HCT116 (cell line): ENCODE results near the gene ORMDL3. TPM values are rescaled to one million over a fixed set of nuclear protein-coding genes. Genes with fewer than 3 reads are reported as not detected.

ENCODE experiments used
- ATAC-seq: fragments of 200-7000 bp; cut with Tn5 transposase; 2 replicates; pipeline ENCODE4 v1.9.1; 2020; ENCODE audit warnings: mild to moderate bottlenecking, moderate library complexity
- BruUV-seq: library from RNA; stranded (reverse); fragments of 400-500 nt; replicated peaks from 2 replicates; lab custom pipeline; 2021; lab: Mats Ljungman, UMichigan
- CTCF ChIA-PET: fragments of 300-600 bp; sonication (Branson Sonifier 250); formaldehyde crosslinking; loops from one replicate; lab custom pipeline; 2021; ENCODE audit warnings: antibody characterized with exemption; lab: Charles Lee
- POLR2A ChIA-PET: fragments of 300-600, 350-600 bp; sonication (Branson Sonifier 250); formaldehyde crosslinking; loops from one replicate; lab custom pipeline; 2021; ENCODE audit warnings: antibody characterized with exemption; lab: Charles Lee
- RAD21 ChIA-PET, 2 experiments: fragments of 300-600 bp; sonication (Branson Sonifier 250); formaldehyde crosslinking; loops; one replicate each; lab custom pipeline; 2023; ENCODE audit warnings: low total read pairs in 2 of 2; ENCODE audit not compliant: uncharacterized antibody in 2 of 2, unreplicated experiment in 2 of 2, low non-redundant PET in 1 of 2; lab: Charles Lee
- DNase-seq: peaks from one replicate; pipeline ENCODE4 v3.0.0-alpha.2; 2010; ENCODE audit warnings: low read depth, low spot score
- H2AFZ ChIP-seq: fragments of 200-600 bp; shearing (Covaris generic), sonication (generic); 2 replicates; pipeline ENCODE4 v1.6.1; 2017; ENCODE audit warnings: low read depth, mixed run types, mixed read lengths, antibody characterized with exemption, low read length; ENCODE audit not compliant: poor library complexity, severe bottlenecking
- H3K27ac ChIP-seq: 2 replicates; pipeline ENCODE4 v1.5.1; 2012; ENCODE audit warnings: low read depth, low read length
- H3K27me3 ChIP-seq: fragments of 200-600 bp; sonication (generic); 2 replicates; pipeline ENCODE4 v1.6.1; 2016; ENCODE audit warnings: mixed run types, low read length, mixed read lengths; ENCODE audit not compliant: insufficient read depth
- H3K36me3 ChIP-seq, 2 experiments: fragments of 200-500 bp in 1 of 2; fragments of 200-600 bp in 1 of 2; sonication (Bioruptor generic) in 1 of 2; sonication (generic) in 1 of 2; 2 replicates each; pipeline versions ENCODE4 v1.5.1 to v1.6.1; 2014 to 2016; ENCODE audit warnings: low read length in 2 of 2, inconsistent platforms in 1 of 2, mixed read lengths in 1 of 2, mixed run types in 1 of 2; ENCODE audit not compliant: insufficient read depth in 2 of 2, control insufficient read depth in 1 of 2
- H3K4me1 ChIP-seq, 2 experiments: fragments of 200-600 bp in 1 of 2; sonication (generic) in 1 of 2; 2 replicates each; pipeline versions ENCODE4 v1.5.1 to v1.6.1; 2012 to 2017; ENCODE audit warnings: low read length in 2 of 2, inconsistent platforms in 1 of 2, mild to moderate bottlenecking in 1 of 2, mixed read lengths in 1 of 2, mixed run types in 1 of 2, moderate library complexity in 1 of 2; ENCODE audit not compliant: insufficient read depth in 2 of 2, control insufficient read depth in 1 of 2
- H3K4me2 ChIP-seq: fragments of 200-600 bp; sonication (generic); 2 replicates; pipeline ENCODE4 v1.6.1; 2017; ENCODE audit warnings: mixed run types, low read length, mixed read lengths
- H3K4me3 ChIP-seq, 2 experiments: fragments of 200-600 bp in 1 of 2; sonication (generic) in 1 of 2; replicated peaks in 1 of 2; 2 replicates each; pipeline ENCODE4 v1.5.1; 2011 to 2016; ENCODE audit warnings: low read length in 2 of 2, control low read depth in 1 of 2, low read depth in 1 of 2, mild to moderate bottlenecking in 1 of 2, mixed read lengths in 1 of 2, mixed run types in 1 of 2
- H3K79me2 ChIP-seq: fragments of 200-600 bp; sonication (generic); 2 replicates; pipeline ENCODE4 v1.6.1; 2017; ENCODE audit warnings: mild to moderate bottlenecking, mixed run types, low read length, moderate library complexity, mixed read lengths; ENCODE audit not compliant: insufficient read depth
- H3K9ac ChIP-seq: fragments of 200-600 bp; sonication (generic); 2 replicates; pipeline ENCODE4 v1.6.1; 2016; ENCODE audit warnings: low read length, mixed read lengths
- H3K9me2 ChIP-seq: fragments of 200-600 bp; sonication (generic), shearing (Covaris generic); 2 replicates; pipeline ENCODE4 v1.6.1; 2017; ENCODE audit warnings: mixed run types, mild to moderate bottlenecking, moderate library complexity; ENCODE audit not compliant: insufficient read depth
- H3K9me3 ChIP-seq, 2 experiments: fragments of 200-500 bp in 1 of 2; fragments of 200-600 bp in 1 of 2; sonication (Bioruptor generic) in 1 of 2; sonication (generic) in 1 of 2; 2 replicates each; pipeline ENCODE4 v1.6.1; 2014 to 2017; ENCODE audit warnings: low read length in 2 of 2, mixed read lengths in 2 of 2, inconsistent platforms in 1 of 2, low read depth in 1 of 2, mild to moderate bottlenecking in 1 of 2, mixed run types in 1 of 2, moderate library complexity in 1 of 2; ENCODE audit not compliant: control insufficient read depth in 1 of 2, insufficient read depth in 1 of 2
- H4K20me1 ChIP-seq: fragments of 200-600 bp; sonication (generic), shearing (Covaris generic); 2 replicates; pipeline ENCODE4 v1.6.1; 2017; ENCODE audit warnings: mixed run types, mild to moderate bottlenecking, moderate library complexity; ENCODE audit not compliant: insufficient read depth
- ATF3 ChIP-seq: IDR thresholded peaks from 2 replicates; pipeline ENCODE4 v1.6.1; 2012
- CBX3 ChIP-seq: IDR thresholded peaks from 2 replicates; pipeline ENCODE4 v1.6.1; 2012; ENCODE audit warnings: low read depth
- CTCF ChIP-seq, 3 experiments: fragments of 200-600 bp in 1 of 3; sonication (generic) in 1 of 3; IDR thresholded peaks in 2 of 3; conservative IDR thresholded peaks in 1 of 3; 2 replicates each; pipeline ENCODE4 v1.5.1; 2012 to 2017; ENCODE audit warnings: low read depth in 2 of 3, low read length in 2 of 3, antibody characterized with exemption in 1 of 3, borderline replicate concordance in 1 of 3, control low read depth in 1 of 3, mild to moderate bottlenecking in 1 of 3, mixed read lengths in 1 of 3, mixed run types in 1 of 3, moderate library complexity in 1 of 3; ENCODE audit not compliant: insufficient read depth in 1 of 3
- EGR1 ChIP-seq: IDR thresholded peaks from 2 replicates; pipeline ENCODE4 v1.6.1; 2012; ENCODE audit warnings: low read depth
- ELF1 ChIP-seq: IDR thresholded peaks from 2 replicates; pipeline ENCODE4 v1.6.1; 2012; ENCODE audit warnings: low read depth, borderline replicate concordance
- EZH2 ChIP-seq: fragments of 200-600 bp; sonication (generic); IDR thresholded peaks from 2 replicates; pipeline ENCODE4 v1.6.1; 2017; ENCODE audit warnings: antibody characterized with exemption, mixed run types
- EZH2phosphoT487 ChIP-seq: fragments of 200-600 bp; IDR thresholded peaks from 2 replicates; pipeline ENCODE4 v1.6.1; 2018; ENCODE audit warnings: antibody characterized with exemption, borderline replicate concordance
- JUND ChIP-seq: IDR thresholded peaks from 2 replicates; pipeline ENCODE4 v1.6.1; 2012
- MAX ChIP-seq: IDR thresholded peaks from 2 replicates; pipeline ENCODE4 v1.6.1; 2012
- POLR2A ChIP-seq: IDR thresholded peaks from 2 replicates; pipeline ENCODE4 v1.7.0; 2011; ENCODE audit warnings: borderline replicate concordance; ENCODE audit not compliant: insufficient read depth, insufficient read length; ENCODE audit errors: extremely low read depth
- SIN3A ChIP-seq: IDR thresholded peaks from 2 replicates; pipeline ENCODE4 v1.6.1; 2012; ENCODE audit warnings: low read depth
- SP1 ChIP-seq: IDR thresholded peaks from 2 replicates; pipeline ENCODE4 v1.6.1; 2012; ENCODE audit warnings: low read depth
- TCF7L2 ChIP-seq: IDR thresholded peaks from 2 replicates; pipeline ENCODE4 v1.7.0; 2011; ENCODE audit warnings: borderline replicate concordance, inconsistent platforms; ENCODE audit not compliant: insufficient read depth, insufficient read length; ENCODE audit errors: extremely low read depth
- YY1 ChIP-seq: IDR thresholded peaks from 2 replicates; pipeline ENCODE4 v1.6.1; 2011; ENCODE audit warnings: low read length, low read depth, moderate library complexity, mild to moderate bottlenecking; ENCODE audit not compliant: insufficient replicate concordance; ENCODE audit errors: extremely low read depth
- ZFX ChIP-seq: fragments of 450-650 bp; IDR thresholded peaks from 2 replicates; pipeline ENCODE4 v1.6.1; 2017
- ZNF274 ChIP-seq: fragments of 200-500 bp; sonication (Bioruptor generic); IDR thresholded peaks from 2 replicates; pipeline ENCODE4 v1.6.1; 2014; ENCODE audit warnings: mild to moderate bottlenecking, low read depth, low read length, inconsistent platforms
- intact Hi-C: fragments of 100-400 bp; cut with micrococcal nuclease; formaldehyde crosslinking; loops from 2 replicates; pipeline ENCODE4 v1.10.0; 2022
- total RNA-seq: library from RNA; stranded (reverse); gene quantifications from one replicate; pipeline ENCODE4 v1.2.1, GENCODE V29; 2021; ENCODE audit not compliant: unreplicated experiment

ORMDL3 gene
- total RNA-seq, 1 experiment from 2014 or later: 46.9 TPM

GRCh38 chr17:39927101-39927928 lies at the start of gene ORMDL3, which contains the start of gene LRRC3C (continued):
- no peak for TF ChIP-seq CTCF (IDR thresholded peaks at IDR 0.05 in 2 of 3, conservative IDR thresholded peaks at IDR 0.05 in 1 of 3; ENCODE audit: borderline replicate concordance in 1 of 3, insufficient read depth in 1 of 3, low read depth in 2 of 3, low read length in 2 of 3)
- TF ChIP-seq EZH2phosphoT487: no peak
- no peak for TF ChIP-seq SIN3A
- no peak for TF ChIP-seq ZNF274
- TF ChIP-seq JUND: no peak
- TF ChIP-seq ATF3: no peak
- no peak for TF ChIP-seq EZH2

- H3K4me3 ChIP-seq: no peak overlapping the region
- ChIA-PET CTCF (interaction anchor here (0.9 kb wide), 1 partner anchor 17 kb away, joined by 6 read pairs; no protein-coding TSS in a partner anchor), RAD21 (no interaction called here), POLR2A (no interaction called here)
- H4K20me1 ChIP-seq: no peaks in the 10 kb centered on the region
- no peak overlapping the region for H3K9ac ChIP-seq
- H3K9me3 ChIP-seq: no peaks in the 10 kb centered on the region
- no peak overlapping the region for H2AFZ ChIP-seq
- no peaks in the 10 kb centered on the region for H3K9me2 ChIP-seq
- H3K36me3 ChIP-seq: no peaks in the 10 kb centered on the region
- H3K27me3 ChIP-seq: peaks cover 9% of the 10 kb centered on the region; the same call in 1 of the 2 replicates
- TF ChIP-seq MAX: no peak
- no peak for TF ChIP-seq CTCF (IDR thresholded peaks at IDR 0.05 in 2 of 3, conservative IDR thresholded peaks at IDR 0.05 in 1 of 3; ENCODE audit: borderline replicate concordance in 1 of 3, insufficient read depth in 1 of 3, low read depth in 2 of 3, low read length in 2 of 3)
- no peak for TF ChIP-seq POLR2A
- no peak for TF ChIP-seq EZH2
- TF ChIP-seq ZNF274: no peak
- no peak for TF ChIP-seq YY1
- TF ChIP-seq ZFX: no peak
- TF ChIP-seq EGR1: no peak
- no peak for TF ChIP-seq CBX3
- no peak for TF ChIP-seq EZH2phosphoT487
- TF ChIP-seq ELF1: no peak
- no peak for TF ChIP-seq TCF7L2
- TF ChIP-seq SP1: no peak
- TF ChIP-seq SIN3A: no peak
- ATAC-seq: no peak
- BruUV-seq: no TSS peak
- no peak overlapping the region for H3K27ac ChIP-seq
- DNase-seq: no peak
- peaks cover 6 to 12% of the 10 kb centered on the region in 2 experiments; a peak in 3 of 4 replicates for H3K4me1 ChIP-seq
- H3K79me2 ChIP-seq: peaks cover 3% of the 10 kb centered on the region
- intact Hi-C loops: no loop called here
- no peak overlapping the region for H3K4me2 ChIP-seq
These were observed 48.4 kb upstream of the ORMDL3 start for GRCh38 chr17:39975801-39976200.
